Endothelial cell of umbilical vein (primary cell): ENCODE data around the gene ZFP42. TPM values are rescaled to one million over a fixed set of nuclear protein-coding genes. Genes with fewer than 3 reads are reported as not detected.

Experiments used
- BruUV-seq: library from RNA; stranded (reverse); fragments of 400-500 nt; replicated peaks from 2 replicates; lab custom pipeline; 2021; lab: Mats Ljungman, UMichigan
- CTCF ChIA-PET: fragments of 300-600, 350-600 bp; sonication (Branson Sonifier 250); formaldehyde crosslinking; loops from one replicate; lab custom pipeline; 2021; ENCODE audit warnings: antibody characterized with exemption, inconsistent platforms; lab: Charles Lee
- POLR2A ChIA-PET: fragments of 300-600, 350-600 bp; sonication (Branson Sonifier 250); formaldehyde crosslinking; loops from one replicate; lab custom pipeline; 2021; ENCODE audit warnings: antibody characterized with exemption, inconsistent platforms; lab: Charles Lee
- DNase-seq: peaks from one replicate; pipeline ENCODE4 v3.0.0-alpha.2; 2011; ENCODE audit warnings: low read depth, low spot score
- FAIRE-seq: peaks from 2 replicates; lab custom pipeline; 2011; peaks lifted over from hg19 to GRCh38; lab: Jason Lieb, UNC
- H2AFZ ChIP-seq: 2 replicates; pipeline ENCODE4 v1.6.0; 2012; ENCODE audit warnings: low read depth, low read length, control low read depth, inconsistent platforms
- H3K27ac ChIP-seq: 2 replicates; pipeline ENCODE4 v1.5.1; 2011; ENCODE audit warnings: low read depth, mild to moderate bottlenecking, control low read depth, low read length, moderate library complexity; ENCODE audit not compliant: insufficient read depth
- H3K27me3 ChIP-seq, 2 experiments: 2 replicates each; pipeline versions ENCODE4 v1.6.0 to v1.6.1; 2011; ENCODE audit warnings: low read length in 2 of 2, mixed read lengths in 1 of 2; ENCODE audit not compliant: control insufficient read depth in 2 of 2, insufficient read depth in 2 of 2
- H3K36me3 ChIP-seq, 2 experiments: 2 replicates in 1 of 2; 3 replicates in 1 of 2; pipeline ENCODE4 v1.5.1; 2011; ENCODE audit warnings: low read length in 2 of 2, mild to moderate bottlenecking in 1 of 2, moderate library complexity in 1 of 2; ENCODE audit not compliant: control insufficient read depth in 2 of 2, insufficient read depth in 2 of 2; ENCODE audit errors: extremely low read depth in 1 of 2
- H3K4me1 ChIP-seq: 3 replicates; pipeline ENCODE4 v1.5.1; 2011; ENCODE audit warnings: mild to moderate bottlenecking, low read length; ENCODE audit not compliant: control insufficient read depth, insufficient read depth; ENCODE audit errors: extremely low read depth
- H3K4me2 ChIP-seq: 2 replicates; pipeline ENCODE4 v1.6.1; 2011; ENCODE audit warnings: low read length, control low read depth, mixed read lengths; ENCODE audit not compliant: insufficient read depth
- H3K4me3 ChIP-seq, 3 experiments: fragments of 200-600 bp in 1 of 3; sonication (generic), shearing (Covaris generic) in 1 of 3; replicated peaks in 1 of 3; 2 replicates each; pipeline ENCODE4 v1.5.1; 2011 to 2016; ENCODE audit warnings: control low read depth in 3 of 3, low read length in 3 of 3, mild to moderate bottlenecking in 2 of 3, inconsistent platforms in 1 of 3, low read depth in 1 of 3, moderate library complexity in 1 of 3; ENCODE audit not compliant: insufficient read depth in 1 of 3
- H3K79me2 ChIP-seq: 2 replicates; pipeline ENCODE4 v1.6.0; 2012; ENCODE audit warnings: low read length, inconsistent platforms; ENCODE audit not compliant: control insufficient read depth, insufficient read depth
- H3K9ac ChIP-seq: replicated peaks from 2 replicates; pipeline ENCODE3; 2011; ENCODE audit warnings: low read length, control low read depth; ENCODE audit not compliant: insufficient read depth; ENCODE audit errors: extremely low read depth
- H3K9me1 ChIP-seq: replicated peaks from 3 replicates; pipeline ENCODE4 v1.6.0; 2011; ENCODE audit warnings: mild to moderate bottlenecking, low read length; ENCODE audit not compliant: control insufficient read depth, insufficient read depth; ENCODE audit errors: extremely low read depth
- H3K9me3 ChIP-seq: replicated peaks from 2 replicates; pipeline ENCODE4 v1.5.1; 2012; ENCODE audit warnings: low read length, inconsistent platforms; ENCODE audit not compliant: control insufficient read depth, insufficient read depth
- H4K20me1 ChIP-seq: replicated peaks from 2 replicates; pipeline ENCODE3; 2011; ENCODE audit warnings: mild to moderate bottlenecking, low read length; ENCODE audit not compliant: control insufficient read depth, insufficient read depth; ENCODE audit errors: extremely low read depth
- EZH2 ChIP-seq: IDR thresholded peaks from 2 replicates; pipeline ENCODE4 v1.6.1; 2012; ENCODE audit warnings: borderline replicate concordance, low read depth, mild to moderate bottlenecking, moderate library complexity, low read length, inconsistent platforms; ENCODE audit not compliant: severe bottlenecking
- FOS ChIP-seq: IDR thresholded peaks from 2 replicates; pipeline ENCODE4 v1.6.1; 2011; ENCODE audit warnings: mild to moderate bottlenecking, low read length, moderate library complexity, borderline replicate concordance; ENCODE audit not compliant: insufficient read depth
- GATA2 ChIP-seq: IDR thresholded peaks from 2 replicates; pipeline ENCODE4 v1.7.0; 2011; ENCODE audit warnings: low read depth, mild to moderate bottlenecking, moderate library complexity, mixed read lengths, low read length; ENCODE audit not compliant: insufficient read length, insufficient read depth
- JUN ChIP-seq: IDR thresholded peaks from 2 replicates; pipeline ENCODE4 v1.6.1; 2011; ENCODE audit warnings: borderline replicate concordance, low read depth; ENCODE audit not compliant: insufficient read length, insufficient read depth
- MYC ChIP-seq: IDR thresholded peaks from one replicate; pipeline ENCODE4 v1.6.1; 2011; ENCODE audit warnings: mild to moderate bottlenecking, low read depth, low read length
- POLR2A ChIP-seq: IDR thresholded peaks from 2 replicates; pipeline ENCODE4 v1.6.1; 2012; ENCODE audit warnings: low read depth, mild to moderate bottlenecking, control low read depth, low read length
- POLR2AphosphoS5 ChIP-seq: IDR thresholded peaks from 2 replicates; pipeline ENCODE4 v1.6.1; 2012; ENCODE audit warnings: low read depth, mild to moderate bottlenecking, control low read depth, low read length, moderate library complexity; ENCODE audit not compliant: insufficient read depth
- dilution Hi-C: fragments of 300-500 bp; cut with MboI; formaldehyde crosslinking; loops from one replicate; pipeline ENCODE4 v1.15.0; 2019; ENCODE audit warnings: low sequenced_read_pairs; ENCODE audit not compliant: extremely low pct_ligation_motif_present
- intact Hi-C: fragments of 100-400 bp; cut with micrococcal nuclease; formaldehyde crosslinking; loops from one replicate; pipeline ENCODE4 v1.10.0; 2022
- polyA plus RNA-seq, 4 experiments: library from polyadenylated mRNA; depleted of rRNA in 3 of 4; stranded (reverse) in 3 of 4; unstranded in 1 of 4; fragments of >200 nt; gene quantifications; 2 replicates each; pipeline versions ENCODE4 v1.2.1 to v1.2.3, GENCODE V29; 2011 to 2012; ENCODE audit warnings: missing spikeins in 1 of 4
- total RNA-seq: library from RNA; stranded (reverse); gene quantifications from 2 replicates; pipeline ENCODE4 v1.2.3, GENCODE V29; 2021
- TF ChIP-seq, protein P1 (sequence below): IDR thresholded peaks from 2 replicates; pipeline ENCODE4 v1.6.1; 2011; ENCODE audit not compliant: insufficient read depth, insufficient read length
- TF ChIP-seq, protein P2 (sequence below), 2 donors: IDR thresholded peaks; 1 replicate in 1 of 2; 2 replicates in 1 of 2; pipeline ENCODE4 v1.5.1; 2011; ENCODE audit warnings: low read length in 2 of 2, mild to moderate bottlenecking in 2 of 2, moderate library complexity in 2 of 2, control low read depth in 1 of 2, inconsistent platforms in 1 of 2, low read depth in 1 of 2; ENCODE audit not compliant: insufficient read depth in 1 of 2; ENCODE audit errors: extremely low read depth in 1 of 2

The ZFP42 gene
- total and polyA plus RNA-seq, 2 donors (not counting 3 experiments of a cell fraction or from before 2014, with no cell fraction given) = 0.04 TPM; not detected in 1

DNA sequence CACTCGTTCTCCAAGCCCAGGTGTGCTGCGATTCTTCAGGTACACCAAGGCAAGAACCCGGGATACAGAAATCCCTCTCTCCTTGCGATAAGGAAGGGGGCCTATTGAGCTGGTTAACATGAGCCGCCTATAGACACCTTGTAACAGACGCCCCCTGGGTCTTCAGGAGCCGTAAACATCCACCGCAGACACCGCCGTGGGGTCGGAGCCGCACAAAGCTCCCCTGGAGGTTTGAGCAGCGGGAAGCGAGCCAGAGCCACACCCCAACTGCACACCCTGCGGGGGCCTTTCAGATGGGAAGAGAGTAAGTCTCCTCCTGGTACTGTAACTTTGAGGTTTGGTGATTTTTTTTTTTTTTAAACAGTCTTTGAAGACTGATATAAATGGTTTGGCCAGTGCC, 46.6 kb downstream of the ZFP42 start:
- H3K9me3 ChIP-seq = peaks cover 6% of the 10 kb centered on the region
- no peaks in the 10 kb centered on the region for H4K20me1 ChIP-seq
- no peak overlapping the region for H3K27ac ChIP-seq
- no TSS peak for BruUV-seq
- H3K9me1 ChIP-seq = no peaks in the 10 kb centered on the region
- ChIA-PET CTCF (interaction anchor here (0.9 kb wide), 1 partner anchor 25 kb away, joined by 3 read pairs; no protein-coding TSS in a partner anchor), POLR2A (no interaction called here)
- no peaks in the 10 kb centered on the region for H3K36me3 ChIP-seq
- H3K4me1 ChIP-seq = no peaks in the 10 kb centered on the region
- H3K79me2 ChIP-seq = no peaks in the 10 kb centered on the region
- no peak overlapping the region for H3K9ac ChIP-seq
- intact Hi-C loops = no loop called here
- DNase-seq (no peak), FAIRE-seq (no peak)
- H3K4me3 ChIP-seq = no peak overlapping the region
- no peak overlapping the region for H2AFZ ChIP-seq
- H3K27me3 ChIP-seq = no peaks in the 10 kb centered on the region
- no peak overlapping the region for H3K4me2 ChIP-seq
- dilution Hi-C loops = no loop called here
- TF ChIP-seq, protein P1, sequence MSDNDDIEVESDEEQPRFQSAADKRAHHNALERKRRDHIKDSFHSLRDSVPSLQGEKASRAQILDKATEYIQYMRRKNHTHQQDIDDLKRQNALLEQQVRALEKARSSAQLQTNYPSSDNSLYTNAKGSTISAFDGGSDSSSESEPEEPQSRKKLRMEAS = no peak
- TF ChIP-seq GATA2 (no peak), EZH2 (no peak), FOS (no peak), JUN (no peak), POLR2AphosphoS5 (no peak), POLR2A (no peak), MYC (no peak)
- TF ChIP-seq, protein P2, sequence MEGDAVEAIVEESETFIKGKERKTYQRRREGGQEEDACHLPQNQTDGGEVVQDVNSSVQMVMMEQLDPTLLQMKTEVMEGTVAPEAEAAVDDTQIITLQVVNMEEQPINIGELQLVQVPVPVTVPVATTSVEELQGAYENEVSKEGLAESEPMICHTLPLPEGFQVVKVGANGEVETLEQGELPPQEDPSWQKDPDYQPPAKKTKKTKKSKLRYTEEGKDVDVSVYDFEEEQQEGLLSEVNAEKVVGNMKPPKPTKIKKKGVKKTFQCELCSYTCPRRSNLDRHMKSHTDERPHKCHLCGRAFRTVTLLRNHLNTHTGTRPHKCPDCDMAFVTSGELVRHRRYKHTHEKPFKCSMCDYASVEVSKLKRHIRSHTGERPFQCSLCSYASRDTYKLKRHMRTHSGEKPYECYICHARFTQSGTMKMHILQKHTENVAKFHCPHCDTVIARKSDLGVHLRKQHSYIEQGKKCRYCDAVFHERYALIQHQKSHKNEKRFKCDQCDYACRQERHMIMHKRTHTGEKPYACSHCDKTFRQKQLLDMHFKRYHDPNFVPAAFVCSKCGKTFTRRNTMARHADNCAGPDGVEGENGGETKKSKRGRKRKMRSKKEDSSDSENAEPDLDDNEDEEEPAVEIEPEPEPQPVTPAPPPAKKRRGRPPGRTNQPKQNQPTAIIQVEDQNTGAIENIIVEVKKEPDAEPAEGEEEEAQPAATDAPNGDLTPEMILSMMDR (IDR thresholded peaks at IDR 0.05; ENCODE audit: extremely low read depth in 1 of 2, insufficient read depth in 1 of 2, low read depth in 1 of 2, low read length in 2 of 2) = no peak
